Left renal pelvis (tissue), 4 donors: ENCODE data around the gene S100A7. TPM values are rescaled to one million over a fixed set of nuclear protein-coding genes. Genes with fewer than 3 reads are reported as not detected.
"Not testable (repeated sequence)": the region's sequence is repeated elsewhere in the genome, so short reads cannot be mapped to it uniquely, and the experiment has no call there.

Source experiments
- DNase-seq, 4 donors: peaks; one replicate each; pipeline ENCODE4 v3.0.0-alpha.2; 2013; ENCODE audit warnings: low read depth in 4 of 4, low spot score in 3 of 4
- polyA plus RNA-seq, 4 donors: library from polyadenylated mRNA; unstranded; fragments of 120-200 nt; gene quantifications; one replicate each; pipeline ENCODE4 v1.2.1, GENCODE V29; 2013; ENCODE audit not compliant: insufficient read length in 4 of 4

The S100A7 gene
- polyA plus RNA-seq, 4 donors = 0.47 TPM; not detected in 3

DNA sequence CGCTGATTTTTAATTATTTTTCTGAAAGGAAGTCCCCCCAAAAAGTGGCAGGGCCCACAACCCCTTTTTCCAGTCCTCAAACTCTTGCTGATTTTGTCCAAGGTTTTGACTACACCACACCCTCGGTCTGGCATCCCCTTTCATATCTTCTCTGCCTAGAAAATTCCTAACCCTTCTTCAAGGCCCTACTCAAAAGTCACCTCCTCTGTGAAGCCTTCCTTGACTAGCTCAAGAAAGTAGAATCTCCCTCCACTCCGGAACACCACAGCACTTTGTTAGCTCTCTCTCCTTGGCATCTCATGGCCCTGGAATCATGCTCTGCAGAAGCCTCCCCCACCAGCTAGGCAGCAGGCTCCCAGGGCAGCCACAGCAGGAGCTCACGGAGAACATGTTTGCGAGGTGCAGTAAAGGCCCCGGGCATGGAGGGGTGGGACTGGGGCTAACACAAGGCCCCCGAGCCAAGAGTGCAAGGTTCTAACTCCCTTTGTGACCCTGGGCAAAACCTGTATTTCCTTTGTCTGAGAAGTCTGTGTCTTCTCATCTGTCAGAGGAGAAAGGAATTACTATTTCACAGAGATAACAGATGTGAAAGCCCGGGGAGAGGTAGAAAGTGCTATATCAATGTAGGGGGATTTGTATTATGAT is 17.7 kb upstream of the S100A7 start:
- DNase-seq = no peak

DNA sequence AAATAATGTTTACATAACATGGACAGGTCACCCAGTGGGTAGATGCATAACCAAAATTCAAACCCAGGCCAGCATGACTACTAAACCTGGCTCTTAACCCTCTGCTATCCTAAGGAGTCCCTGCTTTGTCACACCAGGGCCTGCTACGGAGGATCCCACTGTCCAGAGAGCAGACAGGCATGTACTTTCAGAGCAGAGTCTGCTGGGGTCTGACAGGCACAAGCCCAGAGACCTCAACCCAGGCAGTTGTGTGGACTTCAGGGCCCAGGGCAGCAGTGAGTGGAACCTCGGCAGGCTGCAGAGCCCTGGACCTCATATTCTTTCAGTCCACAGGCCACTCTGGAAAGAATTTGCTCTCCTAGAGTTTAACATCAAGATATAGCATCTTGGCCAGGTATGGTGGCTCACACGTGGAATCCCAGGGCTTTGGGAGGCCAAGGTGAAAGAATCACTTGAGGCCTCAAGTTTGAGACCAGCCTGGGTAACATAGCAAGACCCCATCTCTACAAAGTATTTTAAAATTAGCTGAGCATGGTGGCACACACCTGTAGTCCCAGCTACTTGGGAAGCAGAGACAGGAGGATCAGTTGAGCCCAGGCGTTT is 16.1 kb upstream of the S100A7 start:
- no peak for DNase-seq

DNA sequence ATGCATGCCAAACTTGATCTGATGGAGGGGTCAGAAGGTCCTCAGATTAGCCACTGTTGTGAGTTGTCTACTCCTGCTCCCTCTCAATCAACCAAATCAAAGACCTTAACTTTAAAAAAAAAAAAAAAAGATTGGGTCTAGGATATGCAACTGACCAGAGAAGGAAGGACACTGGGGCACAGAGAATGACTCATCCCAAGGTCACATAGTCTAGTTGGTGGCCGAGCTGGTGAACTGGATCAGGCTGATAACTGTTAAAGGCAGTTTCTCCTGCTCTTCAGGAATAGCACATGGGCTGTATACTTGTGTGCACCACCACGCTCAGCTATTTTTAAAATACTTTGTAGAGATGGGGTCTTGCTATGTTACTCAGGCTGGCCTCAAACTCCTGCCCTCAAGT is 14.8 kb upstream of the S100A7 start:
- DNase-seq = no peak

DNA sequence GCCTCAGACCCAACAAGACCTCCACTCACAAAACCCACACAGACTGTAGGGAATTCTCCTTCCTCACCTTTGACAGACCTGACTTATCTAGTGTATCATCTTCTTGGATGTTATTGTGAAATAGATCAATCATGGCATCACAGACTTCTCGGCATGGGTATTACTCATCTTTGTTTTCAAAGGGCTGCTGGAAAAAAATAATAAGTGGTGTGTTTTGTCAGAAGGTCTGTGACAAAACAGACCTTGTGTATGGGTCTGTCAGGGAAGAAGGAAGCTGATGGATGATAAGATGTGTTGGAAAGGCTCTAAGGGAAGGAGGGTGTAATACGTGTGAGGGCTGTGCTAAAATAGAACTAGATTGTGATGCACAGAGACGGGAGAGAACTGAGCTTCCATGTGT is 13.9 kb upstream of the S100A7 start:
- no peak for DNase-seq

DNA sequence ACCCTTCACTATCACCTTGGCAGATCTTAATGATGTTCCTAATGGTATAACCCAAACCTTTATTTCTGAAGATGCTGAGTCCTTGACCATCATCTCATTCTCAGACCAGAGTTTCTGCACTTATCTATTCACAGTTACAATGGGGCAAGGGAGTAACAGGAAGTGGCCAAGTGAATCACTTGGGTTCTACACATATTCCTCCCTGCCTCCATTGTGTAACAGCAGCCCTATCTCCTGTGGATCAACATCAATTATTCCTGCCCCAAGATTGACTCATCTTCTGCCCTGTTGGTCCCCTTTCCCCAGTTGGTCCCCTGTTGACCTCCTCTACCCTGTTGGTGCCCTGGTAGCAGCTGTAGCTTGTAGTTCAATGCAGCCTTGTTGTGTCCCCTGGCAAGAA is 10.3 kb upstream of the S100A7 start:
- no peak for DNase-seq

DNA sequence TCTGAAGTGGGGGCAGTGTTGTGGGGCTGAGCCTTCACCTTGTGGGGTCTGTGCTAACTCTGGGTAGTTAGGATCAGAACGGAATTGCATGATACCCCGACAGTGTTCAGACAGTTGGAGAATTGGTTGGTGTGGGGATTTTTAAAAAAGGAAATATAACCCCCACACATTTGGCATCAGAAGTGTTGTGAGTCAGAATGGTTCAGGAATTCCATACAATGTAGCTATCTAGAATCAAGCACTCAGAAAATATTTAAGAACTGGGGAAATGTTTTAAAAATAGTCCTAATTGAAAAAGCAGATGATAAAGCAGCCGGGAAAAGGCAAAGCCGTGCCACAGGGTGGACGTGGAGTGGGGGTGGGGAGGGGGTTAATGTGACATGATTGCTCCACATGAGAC is 6.5 kb upstream of the S100A7 start:
- DNase-seq = no peak

DNA sequence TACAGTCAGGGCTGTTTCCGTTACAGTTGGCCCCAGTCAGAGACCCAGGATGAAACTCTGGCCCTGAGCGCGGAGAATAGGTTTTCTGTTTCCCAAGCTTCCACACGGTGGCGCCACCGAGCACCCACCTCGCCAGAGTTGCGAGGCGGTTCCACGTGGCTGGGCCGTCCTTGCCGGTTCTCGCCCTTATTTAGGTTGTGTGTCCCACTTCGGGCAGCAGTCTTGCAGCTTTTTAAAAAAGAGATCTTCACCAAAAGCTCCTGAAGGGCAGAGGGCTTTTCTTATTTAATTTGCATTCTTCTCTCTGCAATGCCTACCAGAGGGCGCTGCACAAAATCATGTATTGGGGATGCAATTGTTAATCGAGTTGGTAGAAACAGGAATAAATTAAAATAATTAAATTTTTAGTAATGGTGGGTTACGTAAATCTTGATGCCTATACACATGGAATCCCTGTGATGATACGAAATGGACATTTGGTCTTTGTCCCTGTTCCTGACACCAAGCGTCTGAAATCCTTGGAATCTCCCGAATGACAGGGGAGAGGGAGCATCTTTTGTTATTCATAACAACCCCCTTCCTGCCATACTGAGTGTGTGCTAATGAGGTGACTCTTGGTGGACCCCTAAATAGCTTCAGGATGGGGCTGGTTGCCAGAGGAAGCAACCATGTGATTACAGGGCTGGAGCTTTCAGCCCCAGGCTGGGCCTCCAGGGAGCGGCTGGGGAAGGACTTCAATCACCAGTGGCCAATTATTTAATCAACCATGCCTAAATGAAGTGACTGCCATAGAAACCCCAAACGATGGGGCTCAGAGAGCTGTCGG is 5.6 kb upstream of the S100A7 start:
- DNase-seq = no peak

DNA sequence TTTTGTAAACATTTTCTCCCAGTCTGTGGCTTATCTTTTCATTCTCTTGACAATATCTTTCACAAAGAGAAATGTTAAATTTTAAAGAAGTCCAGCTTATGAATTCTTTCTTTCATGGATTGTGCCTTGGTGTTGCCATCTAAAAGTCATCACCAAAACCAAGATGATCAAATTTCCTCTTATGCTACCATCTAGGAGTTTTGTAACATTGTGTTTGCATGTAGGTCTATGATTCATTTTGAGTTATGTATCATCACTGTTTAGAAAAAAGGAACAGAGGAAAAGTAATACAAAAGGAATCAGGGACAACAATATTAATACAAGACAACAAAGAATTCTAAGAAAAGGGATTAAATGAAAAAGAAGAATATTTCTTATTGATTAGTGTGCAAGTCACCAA is 2.3 kb upstream of the S100A7 start:
- not testable (repeated sequence) for DNase-seq

DNA sequence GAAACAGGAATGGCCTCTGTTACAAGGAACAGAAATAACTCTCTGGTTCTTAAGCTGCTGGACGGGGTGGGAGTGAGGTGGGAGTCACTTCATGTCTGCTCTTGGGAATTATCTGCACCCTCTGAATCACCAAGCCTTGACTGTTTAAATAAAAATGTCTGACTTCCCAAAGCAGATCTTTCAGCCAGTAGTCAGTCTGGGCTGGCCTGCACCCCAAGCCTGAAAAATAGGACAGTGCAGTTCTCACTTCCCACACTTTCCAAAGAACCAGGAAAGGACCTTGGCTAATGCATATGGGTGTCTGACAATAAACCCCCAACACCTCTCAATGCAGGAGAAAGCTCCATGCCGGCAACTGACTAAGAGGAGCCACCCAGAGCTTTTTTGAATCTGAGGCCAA is 796 bp downstream of the S100A7 start:
- DNase-seq = no peak

DNA sequence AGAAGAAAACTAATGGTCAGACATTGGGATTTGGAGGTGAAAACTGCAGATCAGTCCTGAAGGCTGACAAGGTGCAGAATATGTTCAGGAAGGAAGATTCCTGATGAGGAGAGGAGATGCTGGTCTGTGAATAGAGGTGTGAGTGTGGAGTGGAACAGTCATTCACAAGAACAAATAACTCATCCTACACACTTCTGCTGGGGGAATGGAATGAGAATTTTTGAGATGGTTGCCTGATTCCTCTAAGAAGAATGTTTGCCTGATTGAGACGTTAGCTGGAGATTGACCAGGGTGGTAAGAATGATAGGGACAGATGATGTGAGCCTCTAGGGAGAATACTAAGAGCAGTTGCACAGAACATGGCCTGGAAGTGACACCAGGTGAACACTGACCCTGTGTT is 4.1 kb downstream of the S100A7 start:
- DNase-seq = no peak

DNA sequence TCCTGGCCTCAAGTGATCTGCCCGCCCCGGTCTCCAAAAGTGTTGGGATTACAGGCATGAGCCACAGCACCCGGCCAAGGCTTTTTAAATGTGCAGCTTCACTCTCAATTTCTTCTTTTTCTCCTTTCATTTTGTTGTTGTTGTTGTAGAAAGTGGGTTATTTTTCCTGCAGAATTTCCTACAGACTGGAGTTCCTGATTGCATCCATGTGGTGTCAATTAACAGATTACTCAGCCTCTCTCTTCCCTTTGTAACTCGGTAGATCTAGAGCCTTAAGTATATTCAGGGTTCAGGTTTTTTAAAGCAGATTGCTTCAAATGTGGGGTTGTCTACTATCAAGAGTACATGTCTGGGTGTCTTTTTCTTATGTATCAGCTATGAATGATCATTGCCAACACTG is 11.6 kb downstream of the S100A7 start:
- DNase-seq = not testable (repeated sequence)

DNA sequence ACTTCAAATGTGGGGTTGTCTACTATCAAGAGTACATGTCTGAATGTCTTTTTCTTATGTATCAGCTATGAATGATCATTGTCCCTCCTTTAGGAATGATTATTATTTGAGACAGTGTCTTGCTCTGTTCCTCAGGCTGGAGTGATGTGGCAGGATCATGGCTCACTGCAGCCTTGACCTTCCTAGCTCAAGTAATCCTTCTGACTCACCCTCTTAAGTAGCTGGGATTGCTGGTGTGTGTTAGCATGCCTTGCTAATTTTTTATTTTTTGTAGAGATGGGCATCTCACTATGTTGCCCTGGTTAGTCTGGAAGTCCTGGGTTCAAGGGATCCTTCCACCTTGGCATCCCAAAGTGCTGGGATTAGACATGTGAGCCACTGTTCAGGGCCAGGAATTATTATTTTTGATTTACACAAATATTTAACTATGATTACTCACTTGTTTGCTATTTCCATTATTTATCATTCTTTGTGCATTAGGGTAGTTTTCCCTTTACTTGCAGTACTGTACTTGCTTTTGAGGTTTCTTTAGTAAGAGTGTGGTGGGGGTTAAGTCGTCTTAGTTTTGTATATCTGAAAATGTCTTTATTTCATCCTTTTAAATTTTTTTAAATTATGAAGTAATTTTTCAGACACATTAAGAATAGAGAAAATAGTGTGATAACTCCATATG is 12.8 kb downstream of the S100A7 start:
- no peak for DNase-seq

DNA sequence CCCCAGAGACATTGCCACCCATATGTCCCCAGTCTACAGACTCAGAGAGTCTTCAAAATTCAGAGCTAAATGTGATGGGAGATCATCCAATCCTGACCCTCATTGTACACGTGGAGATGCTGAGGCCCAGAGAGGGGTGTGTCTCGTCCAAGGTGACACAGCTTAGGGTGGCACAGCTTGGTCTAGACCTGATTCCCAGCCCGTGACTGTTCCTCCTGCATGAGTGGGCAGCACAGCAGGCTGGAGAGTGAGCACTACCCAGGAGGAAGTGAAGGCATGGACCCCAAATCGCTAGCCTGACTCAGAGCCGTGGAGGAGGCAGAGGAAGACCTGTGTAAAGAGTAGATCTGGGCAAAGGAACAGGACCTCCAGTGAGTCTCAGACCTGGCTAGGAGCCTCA is 16.4 kb downstream of the S100A7 start:
- DNase-seq = no peak

DNA sequence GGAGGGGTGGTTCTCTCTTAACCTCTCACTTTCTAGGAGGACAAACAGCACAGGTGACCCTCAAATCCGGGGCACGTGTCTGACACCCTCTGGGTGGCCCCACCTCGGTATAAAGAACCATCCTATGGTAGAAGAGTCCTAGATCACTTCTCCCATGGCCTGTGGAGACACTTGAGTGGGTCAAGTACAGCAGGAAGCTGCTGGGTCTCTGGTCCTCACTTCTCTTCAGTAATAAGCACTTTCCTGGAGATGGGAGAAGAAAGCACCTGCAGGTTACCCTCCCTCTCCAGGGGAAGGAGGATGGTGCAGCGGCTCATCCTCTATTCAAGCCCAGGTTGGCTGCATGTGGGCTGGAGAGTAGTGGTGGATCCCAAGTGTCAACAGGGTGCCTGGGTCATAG is 17.0 kb downstream of the S100A7 start:
- no peak for DNase-seq

DNA sequence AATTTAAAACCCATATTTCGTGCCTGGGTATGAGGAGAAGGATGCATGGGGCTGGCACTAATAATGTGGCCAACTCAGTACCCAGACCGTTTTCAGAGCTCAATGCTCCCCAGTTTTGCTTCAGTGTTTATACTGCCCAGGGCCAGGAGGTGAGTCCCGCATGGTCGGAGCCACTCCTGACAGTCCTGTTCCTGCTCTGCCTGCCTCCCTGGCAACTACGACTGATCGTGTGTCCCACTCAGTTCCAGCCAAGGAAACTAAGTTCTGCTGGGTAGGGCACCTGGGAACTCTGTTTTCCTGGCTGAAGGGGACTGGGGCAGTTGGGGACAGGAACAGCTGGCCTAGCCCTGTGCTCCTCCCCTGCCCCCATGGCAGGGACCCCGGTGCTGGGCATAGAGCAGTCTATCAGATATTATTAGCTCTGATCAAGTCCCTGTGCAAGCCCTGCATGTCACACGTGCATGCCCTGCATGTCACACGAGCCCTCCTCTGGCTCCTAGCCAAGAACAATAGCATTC is 19.2 kb downstream of the S100A7 start:
- DNase-seq = no peak

DNA sequence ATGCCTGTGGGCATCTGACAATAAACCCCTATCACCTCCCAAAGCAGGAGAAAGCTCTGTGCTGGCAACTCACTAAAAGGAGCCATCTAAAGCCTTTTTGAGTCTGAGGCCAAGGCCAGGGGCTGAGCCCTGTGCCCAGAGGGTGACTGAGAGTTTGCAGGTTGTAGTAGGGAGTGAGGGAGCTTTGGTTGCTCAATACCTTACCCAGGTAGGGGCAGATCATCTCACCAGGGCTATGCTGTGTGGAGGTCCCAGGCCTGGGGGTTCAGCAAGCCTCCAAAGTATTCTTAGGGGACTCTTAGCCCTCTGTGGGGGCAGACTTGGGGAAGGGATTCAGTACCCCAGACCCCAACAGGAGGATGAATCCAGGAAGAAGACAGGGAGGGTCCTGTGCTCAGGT is 21.2 kb downstream of the S100A7 start:
- DNase-seq = no peak

DNA sequence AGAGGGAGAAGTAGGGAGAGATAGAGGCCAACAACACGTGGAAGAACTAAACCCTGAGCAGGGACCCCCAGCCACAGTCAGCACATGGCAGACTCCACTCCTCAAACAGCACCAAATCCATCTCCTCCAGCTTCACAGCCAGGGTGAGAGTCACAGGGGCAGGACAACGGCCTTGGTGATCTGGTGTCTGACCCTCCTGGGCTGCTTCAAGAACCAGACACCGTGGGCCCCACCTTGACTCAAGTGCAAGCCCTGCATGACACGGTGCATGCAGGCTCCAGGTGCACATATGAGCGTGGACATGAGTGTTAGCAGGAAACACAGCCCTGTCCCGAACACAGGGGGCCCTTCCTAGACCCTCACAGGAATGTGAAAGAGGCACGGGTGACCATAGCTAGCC is 21.9 kb downstream of the S100A7 start:
- DNase-seq = no peak

DNA sequence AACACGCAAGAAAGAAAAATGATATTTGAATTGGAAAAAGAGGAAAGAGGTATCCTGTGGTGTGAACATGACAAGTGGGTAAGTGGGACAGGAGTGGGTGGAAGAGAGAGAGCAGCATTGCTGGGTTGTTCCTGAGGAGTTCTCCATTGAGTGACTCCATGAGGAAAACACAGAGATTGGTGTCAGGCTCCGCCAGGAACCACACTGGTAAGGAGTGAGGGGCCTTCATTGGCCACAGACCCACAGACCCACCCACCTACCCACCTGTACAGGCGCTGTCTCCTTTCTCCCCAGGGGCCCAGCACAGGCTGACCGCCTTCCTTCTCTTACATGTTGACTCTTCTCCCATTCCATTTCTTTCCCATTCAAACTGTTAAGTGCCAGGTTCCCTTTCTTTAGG is 23.2 kb downstream of the S100A7 start:
- DNase-seq = no peak

DNA sequence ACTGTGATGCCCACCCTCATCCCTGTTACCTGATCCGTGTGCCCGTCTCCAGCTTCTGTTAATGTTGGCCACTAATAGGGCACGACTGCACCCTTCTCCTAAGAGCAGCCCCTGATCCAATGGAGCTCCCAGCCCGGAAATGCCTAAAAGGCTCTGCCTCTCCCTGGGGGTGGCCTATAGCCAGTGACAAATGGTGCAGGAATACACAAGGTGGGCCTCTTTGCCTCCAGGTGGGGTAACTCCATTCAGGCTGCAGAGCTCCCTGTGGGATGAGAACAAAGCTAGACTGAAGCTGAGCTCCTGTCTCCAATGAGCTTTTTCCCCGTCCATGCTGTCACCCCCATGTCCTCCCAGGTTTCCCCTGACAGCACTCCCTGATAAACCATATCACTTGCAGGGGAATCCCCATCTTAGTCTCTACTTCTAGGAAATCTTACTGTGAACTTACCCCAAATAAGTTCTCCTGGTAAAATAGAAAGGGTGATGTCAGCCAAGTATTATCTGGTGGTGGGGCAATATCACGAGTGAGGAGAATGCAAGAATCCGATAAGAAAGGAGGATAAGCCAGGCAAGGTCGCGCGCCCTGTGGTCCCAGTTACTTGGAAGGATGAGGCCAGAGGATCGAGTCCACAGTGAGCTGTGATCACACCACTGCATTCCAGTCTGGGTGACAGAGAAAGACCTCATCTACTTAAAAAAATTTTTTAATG is 25.6 kb downstream of the S100A7 start:
- DNase-seq = no peak

DNA sequence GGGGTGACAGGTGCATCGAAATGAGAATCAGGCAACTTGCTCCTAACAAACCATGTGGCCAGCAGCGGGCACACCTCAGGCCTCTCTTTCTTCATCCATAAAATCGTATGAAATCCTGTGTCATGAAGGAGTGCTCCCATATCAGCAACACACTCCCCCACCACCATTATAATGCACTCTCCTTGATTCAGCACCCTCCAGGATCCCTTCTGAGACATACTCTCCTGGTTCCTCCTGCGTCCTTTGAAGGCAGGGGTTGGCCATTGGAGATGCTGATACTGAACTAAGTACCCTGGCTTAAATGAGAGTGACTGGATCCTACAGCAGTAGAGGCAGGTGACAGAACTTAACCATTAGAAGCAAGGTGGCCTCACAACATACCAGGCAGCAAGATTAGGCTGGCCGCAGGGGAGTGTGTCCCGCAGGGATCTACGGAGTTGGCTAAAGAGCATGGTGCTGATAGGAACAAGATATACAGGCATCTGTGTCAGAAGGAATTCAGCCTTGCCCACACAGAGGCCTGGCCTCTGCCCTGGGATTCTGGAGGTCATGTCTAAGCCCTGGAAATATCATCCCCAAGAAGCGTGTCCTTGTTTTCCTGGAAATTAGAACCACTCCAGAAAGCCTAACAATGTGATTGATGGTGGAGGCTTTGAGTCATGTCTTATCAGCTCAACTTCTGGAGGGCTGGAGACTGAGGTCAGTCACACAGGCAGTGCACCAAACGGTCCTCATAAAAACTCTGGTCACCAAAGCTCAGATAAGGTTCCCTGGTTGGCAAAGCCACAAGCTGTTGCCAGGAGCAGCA is 27.4 kb downstream of the S100A7 start:
- no peak for DNase-seq
